B cell (primary cell): ENCODE measurements around the gene IMMP2L. TPM values are rescaled to one million over a fixed set of nuclear protein-coding genes. Genes with fewer than 3 reads are reported as not detected.

Experiments
- ATAC-seq: fragments of 200-7000 bp; cut with Tn5 transposase; one replicate; pipeline ENCODE4 v1.10.0; 2021; ENCODE audit warnings: low read depth, mild to moderate bottlenecking, moderate number of reproducible peaks, moderate library complexity
- CTCF ChIA-PET: fragments of 350-600 bp; sonication (Branson Sonifier 250); formaldehyde crosslinking; loops from one replicate; lab custom pipeline; 2021; ENCODE audit warnings: antibody characterized with exemption, inconsistent platforms; lab: Charles Lee
- POLR2A ChIA-PET: fragments of 350-600 bp; sonication (Branson Sonifier 250); formaldehyde crosslinking; loops from one replicate; lab custom pipeline; 2021; ENCODE audit warnings: antibody characterized with exemption; lab: Charles Lee
- DNase-seq: peaks from one replicate; pipeline ENCODE4 v3.0.0; 2013
- H2AFZ ChIP-seq: 2 replicates; pipeline ENCODE4 v1.6.1; 2012; ENCODE audit warnings: mild to moderate bottlenecking, low read depth, low read length; ENCODE audit not compliant: insufficient read depth, poor library complexity, severe bottlenecking
- H3K27ac ChIP-seq, 2 donors: 1 replicate in 1 of 2; 2 replicates in 1 of 2; pipeline ENCODE4 v1.5.1; 2012 to 2013; ENCODE audit warnings: low read length in 2 of 2, mild to moderate bottlenecking in 2 of 2, moderate library complexity in 1 of 2
- H3K27me3 ChIP-seq, 4 experiments: fragments of 200-600 bp in 1 of 4; sonication (generic) in 1 of 4; replicated peaks in 1 of 4; 1 replicate in 2 of 4; 2 replicates in 2 of 4; pipeline versions ENCODE4 v1.6.1 to v1.7.0; 2013 to 2016; ENCODE audit warnings: low read length in 3 of 4, mild to moderate bottlenecking in 2 of 4, mixed read lengths in 1 of 4, moderate library complexity in 1 of 4; ENCODE audit not compliant: insufficient read depth in 4 of 4, control insufficient read depth in 3 of 4; ENCODE audit errors: control extremely low read depth in 1 of 4
- H3K36me3 ChIP-seq, 2 experiments: replicated peaks in 1 of 2; 1 replicate in 1 of 2; 2 replicates in 1 of 2; pipeline versions ENCODE4 v1.6.1 to v1.7.1; 2013; ENCODE audit warnings: low read length in 1 of 2; ENCODE audit not compliant: insufficient read depth in 2 of 2, control insufficient read depth in 1 of 2; ENCODE audit errors: control extremely low read depth in 1 of 2, extremely low read depth in 1 of 2
- H3K4me1 ChIP-seq, 2 donors: fragments of 200-600 bp in 1 of 2; sonication (generic) in 1 of 2; 1 replicate in 1 of 2; 2 replicates in 1 of 2; pipeline versions ENCODE4 v1.5.1 to v1.6.1; 2013 to 2017; ENCODE audit warnings: low read length in 2 of 2; ENCODE audit not compliant: control insufficient read depth in 2 of 2, insufficient read depth in 2 of 2
- H3K4me2 ChIP-seq: replicated peaks from 2 replicates; pipeline ENCODE3; 2012; ENCODE audit warnings: mild to moderate bottlenecking, low read depth, low read length; ENCODE audit not compliant: poor library complexity, severe bottlenecking
- H3K4me3 ChIP-seq, 5 experiments: fragments of 200-600 bp in 1 of 5; sonication (generic) in 1 of 5; 1 replicate in 3 of 5; 2 replicates in 2 of 5; pipeline versions ENCODE4 v1.5.1 to v1.7.0; 2011 to 2016; ENCODE audit warnings: low read length in 4 of 5, mild to moderate bottlenecking in 4 of 5, low read depth in 2 of 5, control low read depth in 1 of 5, moderate library complexity in 1 of 5; ENCODE audit not compliant: insufficient read depth in 1 of 5; ENCODE audit errors: control extremely low read depth in 1 of 5, extremely low read depth in 1 of 5
- H3K79me2 ChIP-seq: fragments of 200-600 bp; sonication (generic); one replicate; pipeline ENCODE4 v1.6.0; 2016; ENCODE audit warnings: low read length; ENCODE audit not compliant: control insufficient read depth, insufficient read depth
- H3K9ac ChIP-seq: fragments of 200-600 bp; sonication (generic); 2 replicates; pipeline ENCODE4 v1.6.1; 2017; ENCODE audit warnings: mild to moderate bottlenecking, low read length, moderate library complexity
- H3K9me3 ChIP-seq, 3 donors: one replicate each; pipeline versions ENCODE4 v1.6.1 to v1.7.1; 2013; ENCODE audit warnings: low read length in 2 of 3; ENCODE audit not compliant: control insufficient read depth in 2 of 3, insufficient read depth in 1 of 3; ENCODE audit errors: control extremely low read depth in 1 of 3
- H4K20me1 ChIP-seq: 2 replicates; pipeline ENCODE4 v1.6.0; 2012; ENCODE audit warnings: mild to moderate bottlenecking, low read length; ENCODE audit not compliant: insufficient read depth, control insufficient read depth, poor library complexity, severe bottlenecking
- H3K27ac Mint-ChIP-seq: one replicate; pipeline ENCODE4 v1.8.0; 2021; ENCODE audit warnings: mixed read lengths
- H3K27me3 Mint-ChIP-seq: one replicate; pipeline ENCODE4 v1.8.0; 2021; ENCODE audit warnings: mixed read lengths
- H3K4me1 Mint-ChIP-seq: one replicate; pipeline ENCODE4 v1.8.0; 2021; ENCODE audit warnings: mixed read lengths
- H3K4me3 Mint-ChIP-seq: one replicate; pipeline ENCODE4 v1.8.0; 2021; ENCODE audit warnings: mixed read lengths
- H3K9me3 Mint-ChIP-seq: one replicate; pipeline ENCODE4 v1.8.0; 2022; ENCODE audit warnings: mixed read lengths; ENCODE audit not compliant: insufficient read depth
- EZH2 ChIP-seq: IDR thresholded peaks from 2 replicates; pipeline ENCODE4 v1.6.1; 2012; ENCODE audit warnings: borderline replicate concordance, low read depth, mild to moderate bottlenecking, moderate library complexity, low read length; ENCODE audit not compliant: insufficient read depth, poor library complexity, severe bottlenecking
- WGBS: methylation state at CpG from one replicate; pipeline ENCODE4 v1.1.5; 2013; ENCODE audit warnings: missing lambda C conversion rate; ENCODE audit not compliant: insufficient coverage; 5-methylcytosine and 5-hydroxymethylcytosine counted together
- intact Hi-C: fragments of 100-400 bp; cut with micrococcal nuclease; formaldehyde crosslinking; loops from one replicate; pipeline ENCODE4 v1.10.0; 2022
- polyA plus RNA-seq: library from polyadenylated mRNA; depleted of rRNA; stranded (reverse); fragments of >200 nt; gene quantifications from 2 replicates; pipeline ENCODE4 v1.2.3, GENCODE V29; 2012
- total RNA-seq, 2 donors: library from RNA; stranded (reverse); fragments of 120-200 nt in 1 of 2; gene quantifications; 1 replicate in 1 of 2; 2 replicates in 1 of 2; pipeline versions ENCODE4 v1.2.3 to v1.2.4, GENCODE V29; 2013 to 2022
- TF ChIP-seq, protein P1 (sequence below): fragments of 200-600 bp; IDR thresholded peaks from one replicate; pipeline ENCODE4 v1.8.0; 2022; ENCODE audit warnings: antibody characterized with exemption, mild to moderate bottlenecking

The IMMP2L gene
- total and polyA plus RNA-seq, 2 donors (not counting 1 experiment from before 2014, with no cell fraction given) = 3.8 to 34.2 TPM

DNA sequence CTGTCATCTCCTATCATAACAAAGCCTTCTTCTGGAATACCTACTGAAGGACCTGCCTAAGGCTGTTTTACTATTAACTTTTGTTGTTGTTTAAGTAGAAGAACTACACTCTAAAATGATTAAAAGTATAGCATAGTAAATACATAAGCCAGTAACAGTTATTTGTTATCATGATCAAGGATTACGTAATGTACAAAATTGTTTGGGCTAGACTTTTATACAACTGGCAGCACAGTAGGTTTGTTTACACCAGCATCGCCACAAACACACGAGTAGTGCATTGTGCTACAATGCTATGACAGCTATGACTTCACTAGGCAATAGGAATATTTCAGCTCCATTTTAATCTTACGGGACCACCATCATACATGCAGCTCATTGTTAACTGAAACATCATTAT, 302.3 kb downstream of the IMMP2L start:
- Mint-ChIP-seq H3K27me3 (no peaks in the 10 kb centered on the region), H3K4me3 (no peak overlapping the region), H3K4me1 (no peaks in the 10 kb centered on the region), H3K9me3 (no peaks in the 10 kb centered on the region), H3K27ac (no peak overlapping the region)
- WGBS = no CpG with 5 or more reads among the region's 4 CpGs
- no peak overlapping the region for H3K4me3 ChIP-seq
- DNase-seq (no peak), ATAC-seq (no peak)
- CTCF ChIA-PET = no interaction called here
- H3K27ac ChIP-seq = no peak overlapping the region
- H3K79me2 ChIP-seq = no peaks in the 10 kb centered on the region
- POLR2A ChIA-PET = no interaction called here
- no peaks in the 10 kb centered on the region for H3K9me3 ChIP-seq
- H3K4me2 ChIP-seq = no peak overlapping the region
- H2AFZ ChIP-seq = no peak overlapping the region
- TF ChIP-seq, protein P1, sequence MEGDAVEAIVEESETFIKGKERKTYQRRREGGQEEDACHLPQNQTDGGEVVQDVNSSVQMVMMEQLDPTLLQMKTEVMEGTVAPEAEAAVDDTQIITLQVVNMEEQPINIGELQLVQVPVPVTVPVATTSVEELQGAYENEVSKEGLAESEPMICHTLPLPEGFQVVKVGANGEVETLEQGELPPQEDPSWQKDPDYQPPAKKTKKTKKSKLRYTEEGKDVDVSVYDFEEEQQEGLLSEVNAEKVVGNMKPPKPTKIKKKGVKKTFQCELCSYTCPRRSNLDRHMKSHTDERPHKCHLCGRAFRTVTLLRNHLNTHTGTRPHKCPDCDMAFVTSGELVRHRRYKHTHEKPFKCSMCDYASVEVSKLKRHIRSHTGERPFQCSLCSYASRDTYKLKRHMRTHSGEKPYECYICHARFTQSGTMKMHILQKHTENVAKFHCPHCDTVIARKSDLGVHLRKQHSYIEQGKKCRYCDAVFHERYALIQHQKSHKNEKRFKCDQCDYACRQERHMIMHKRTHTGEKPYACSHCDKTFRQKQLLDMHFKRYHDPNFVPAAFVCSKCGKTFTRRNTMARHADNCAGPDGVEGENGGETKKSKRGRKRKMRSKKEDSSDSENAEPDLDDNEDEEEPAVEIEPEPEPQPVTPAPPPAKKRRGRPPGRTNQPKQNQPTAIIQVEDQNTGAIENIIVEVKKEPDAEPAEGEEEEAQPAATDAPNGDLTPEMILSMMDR = no peak
- intact Hi-C loops = no loop called here
- H3K27me3 ChIP-seq = no peaks in the 10 kb centered on the region
- no peaks in the 10 kb centered on the region for H3K4me1 ChIP-seq
- no peaks in the 10 kb centered on the region for H3K36me3 ChIP-seq
- H4K20me1 ChIP-seq = no peaks in the 10 kb centered on the region
- no peak overlapping the region for H3K9ac ChIP-seq

DNA sequence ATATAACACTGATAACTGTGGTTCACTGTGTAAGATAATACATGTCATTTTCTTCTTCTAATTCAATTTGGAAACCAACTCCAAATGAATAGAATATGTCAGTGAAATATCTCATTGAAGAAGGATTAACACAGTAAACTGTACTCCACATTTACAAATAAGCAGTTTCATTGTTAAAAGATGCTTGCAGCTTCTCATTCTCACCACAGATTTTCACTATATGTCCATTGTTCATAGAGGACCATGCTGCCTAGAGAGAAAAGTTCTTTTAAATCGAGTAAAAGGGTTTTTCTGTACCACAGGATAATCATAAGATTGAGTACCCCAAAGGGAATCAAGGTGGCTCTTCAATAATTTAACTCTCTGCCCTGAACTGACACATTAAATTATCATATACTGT, 305.9 kb downstream of the IMMP2L start:
- no peaks in the 10 kb centered on the region for H3K4me1 Mint-ChIP-seq
- H3K27ac Mint-ChIP-seq = no peak overlapping the region
- CTCF ChIA-PET = no interaction called here

More for the DNA sequence above, 305.9 kb downstream of the IMMP2L start:
- H3K4me2 ChIP-seq = no peak overlapping the region
- H3K4me3 Mint-ChIP-seq = no peak overlapping the region
- no peaks in the 10 kb centered on the region for H3K36me3 ChIP-seq
- H3K4me3 ChIP-seq = no peak overlapping the region
- no peaks in the 10 kb centered on the region for H4K20me1 ChIP-seq
- peaks cover 0 to 4% (median 0%) of the 10 kb centered on the region in 3 donors for H3K9me3 ChIP-seq
- H3K4me1 ChIP-seq = no peaks in the 10 kb centered on the region
- H3K9me3 Mint-ChIP-seq = no peaks in the 10 kb centered on the region
- ATAC-seq = no peak
- no peak overlapping the region for H3K27ac ChIP-seq
- no CpG with 5 or more reads among the region's 1 CpG for WGBS
- DNase-seq = no peak
- intact Hi-C loops = no loop called here
- H3K27me3 ChIP-seq = no peaks in the 10 kb centered on the region
- POLR2A ChIA-PET = no interaction called here
- no peaks in the 10 kb centered on the region for H3K79me2 ChIP-seq
- no peak overlapping the region for H3K9ac ChIP-seq
- no peaks in the 10 kb centered on the region for H3K27me3 Mint-ChIP-seq
- H2AFZ ChIP-seq = no peak overlapping the region
- TF ChIP-seq, protein P1 = no peak
- no peak for TF ChIP-seq EZH2
